ENCODE measurements around the gene DLGAP4.

The DLGAP4 gene

DNA sequence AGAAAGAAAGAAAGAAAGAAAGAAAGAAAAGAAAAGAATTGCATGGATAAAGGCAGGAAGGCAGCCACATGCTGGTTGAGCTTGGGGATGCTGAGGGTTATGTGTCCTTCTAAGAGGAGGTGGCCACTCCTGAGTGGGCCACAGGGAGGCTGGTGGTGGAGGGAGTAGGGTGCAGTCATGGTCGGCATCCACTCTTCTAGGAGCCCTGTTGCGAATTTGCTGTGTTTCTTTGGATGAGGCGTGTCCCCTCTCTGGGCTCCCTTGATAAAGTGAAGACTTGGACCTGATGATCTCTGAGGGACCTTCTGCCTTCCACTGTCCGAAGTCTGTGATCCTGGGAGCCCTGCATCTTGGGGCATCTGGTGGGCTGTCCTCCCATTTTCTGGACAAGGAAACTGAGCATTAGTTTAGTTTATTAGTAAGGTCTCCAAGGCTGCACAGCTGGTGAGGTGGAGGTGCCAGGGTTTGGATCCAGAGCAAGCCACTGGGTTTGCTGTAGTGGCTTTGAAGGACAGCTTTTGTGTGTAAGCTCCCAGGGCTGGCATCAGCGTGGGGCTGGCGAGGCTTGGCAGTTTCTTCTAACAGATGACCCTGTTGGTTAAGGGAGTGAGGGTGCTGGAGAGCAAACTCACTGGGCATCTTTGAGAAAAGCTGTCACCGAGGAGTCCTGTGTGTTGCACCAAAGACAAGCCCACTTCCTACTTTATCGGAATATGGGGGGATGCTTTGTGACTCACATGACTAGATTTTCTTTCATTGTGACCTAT is 4.3 kb downstream of the DLGAP4 start:
- H3K27me3 ChIP-seq (ENCODE audit: control insufficient read depth, low read length) = peaks cover 4% of the 10 kb centered on the region
- no peak overlapping the region for H3K4me2 ChIP-seq (ENCODE audit: low read length)
- no peaks in the 10 kb centered on the region for H3K4me1 ChIP-seq (ENCODE audit: control insufficient read depth, low read length)
- H3K9me2 ChIP-seq (replicated peaks; ENCODE audit: control insufficient read depth, low read length) = no peaks in the 10 kb centered on the region
- no peaks in the 10 kb centered on the region for H3K79me2 ChIP-seq (ENCODE audit: control insufficient read depth, low read length)
- no peak overlapping the region for H3K27ac ChIP-seq (ENCODE audit: low read depth, low read length)
- no peaks in the 10 kb centered on the region for H4K20me1 ChIP-seq (ENCODE audit: control insufficient read depth, insufficient read depth, low read depth, low read length)
- no peaks in the 10 kb centered on the region for H3F3A ChIP-seq (ENCODE audit: control insufficient read depth, insufficient read depth)
- no peak overlapping the region for H3K4me3 ChIP-seq (ENCODE audit: low read length)
- no peaks in the 10 kb centered on the region for H3K36me3 ChIP-seq (ENCODE audit: control insufficient read depth, low read length)
- H3K9me3 ChIP-seq (ENCODE audit: control insufficient read depth, insufficient read depth, low read length) = no peaks in the 10 kb centered on the region
- TF ChIP-seq, protein P1, sequence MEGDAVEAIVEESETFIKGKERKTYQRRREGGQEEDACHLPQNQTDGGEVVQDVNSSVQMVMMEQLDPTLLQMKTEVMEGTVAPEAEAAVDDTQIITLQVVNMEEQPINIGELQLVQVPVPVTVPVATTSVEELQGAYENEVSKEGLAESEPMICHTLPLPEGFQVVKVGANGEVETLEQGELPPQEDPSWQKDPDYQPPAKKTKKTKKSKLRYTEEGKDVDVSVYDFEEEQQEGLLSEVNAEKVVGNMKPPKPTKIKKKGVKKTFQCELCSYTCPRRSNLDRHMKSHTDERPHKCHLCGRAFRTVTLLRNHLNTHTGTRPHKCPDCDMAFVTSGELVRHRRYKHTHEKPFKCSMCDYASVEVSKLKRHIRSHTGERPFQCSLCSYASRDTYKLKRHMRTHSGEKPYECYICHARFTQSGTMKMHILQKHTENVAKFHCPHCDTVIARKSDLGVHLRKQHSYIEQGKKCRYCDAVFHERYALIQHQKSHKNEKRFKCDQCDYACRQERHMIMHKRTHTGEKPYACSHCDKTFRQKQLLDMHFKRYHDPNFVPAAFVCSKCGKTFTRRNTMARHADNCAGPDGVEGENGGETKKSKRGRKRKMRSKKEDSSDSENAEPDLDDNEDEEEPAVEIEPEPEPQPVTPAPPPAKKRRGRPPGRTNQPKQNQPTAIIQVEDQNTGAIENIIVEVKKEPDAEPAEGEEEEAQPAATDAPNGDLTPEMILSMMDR (IDR thresholded peaks at IDR 0.05; ENCODE audit: low read depth, low read length, poor library complexity, severe bottlenecking) = no peak
- TF ChIP-seq EZH2phosphoT487 (IDR thresholded peaks at IDR 0.05; ENCODE audit: borderline replicate concordance, low read length) = no peak

DNA sequence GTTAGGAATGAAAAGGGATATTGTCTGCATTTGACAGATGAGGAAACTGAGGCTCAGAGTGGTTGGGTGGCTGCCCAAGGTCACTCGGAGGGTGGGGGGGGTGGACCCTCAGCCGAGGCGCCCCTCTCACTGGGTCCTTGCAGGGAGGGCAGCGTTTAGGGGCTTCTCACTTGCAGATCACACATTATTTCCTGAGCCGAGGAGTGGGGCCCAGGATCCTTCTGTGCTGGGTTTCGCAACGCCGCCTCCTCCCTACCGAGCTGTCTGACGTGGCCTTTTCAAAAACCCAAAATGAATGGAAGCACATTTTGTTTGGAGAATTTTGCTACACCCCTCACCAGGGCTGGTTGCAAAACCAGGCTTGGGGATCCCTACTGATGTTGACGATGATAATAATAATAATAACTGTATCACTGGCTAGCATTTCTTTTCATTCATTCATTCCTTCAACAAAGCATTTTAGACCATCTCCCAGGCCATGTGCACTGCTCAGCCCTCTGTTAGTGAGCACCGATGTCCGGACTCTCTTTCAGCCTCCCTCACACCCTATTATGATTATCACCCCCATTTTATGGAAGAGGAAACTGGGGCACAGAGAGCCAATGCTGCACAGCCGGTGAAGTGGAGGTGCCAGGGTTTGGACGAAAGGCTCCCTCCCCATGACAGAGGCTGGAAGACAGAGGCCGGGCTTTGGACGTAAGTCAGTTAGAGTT is 5.2 kb downstream of the DLGAP4 start:
- H3K9me3 ChIP-seq (ENCODE audit: control insufficient read depth, insufficient read depth, low read length) = no peaks in the 10 kb centered on the region
- H3F3A ChIP-seq (ENCODE audit: control insufficient read depth, insufficient read depth) = no peaks in the 10 kb centered on the region
- H3K27ac ChIP-seq (ENCODE audit: low read depth, low read length) = no peak overlapping the region
- H3K9me2 ChIP-seq (replicated peaks; ENCODE audit: control insufficient read depth, low read length) = no peaks in the 10 kb centered on the region
- no peaks in the 10 kb centered on the region for H3K79me2 ChIP-seq (ENCODE audit: control insufficient read depth, low read length)
- no peaks in the 10 kb centered on the region for H3K4me1 ChIP-seq (ENCODE audit: control insufficient read depth, low read length)
- no peaks in the 10 kb centered on the region for H4K20me1 ChIP-seq (ENCODE audit: control insufficient read depth, insufficient read depth, low read depth, low read length)
- H3K4me3 ChIP-seq (ENCODE audit: low read length) = no peak overlapping the region
- H3K27me3 ChIP-seq (ENCODE audit: control insufficient read depth, low read length) = no peaks in the 10 kb centered on the region; the same call in 1 of the 2 replicates
- H3K36me3 ChIP-seq (ENCODE audit: control insufficient read depth, low read length) = no peaks in the 10 kb centered on the region
- H3K4me2 ChIP-seq (ENCODE audit: low read length) = no peak overlapping the region
- TF ChIP-seq, protein P1 (IDR thresholded peaks at IDR 0.05; ENCODE audit: low read depth, low read length, poor library complexity, severe bottlenecking) = no peak
- no peak for TF ChIP-seq EZH2phosphoT487 (IDR thresholded peaks at IDR 0.05; ENCODE audit: borderline replicate concordance, low read length)

DNA sequence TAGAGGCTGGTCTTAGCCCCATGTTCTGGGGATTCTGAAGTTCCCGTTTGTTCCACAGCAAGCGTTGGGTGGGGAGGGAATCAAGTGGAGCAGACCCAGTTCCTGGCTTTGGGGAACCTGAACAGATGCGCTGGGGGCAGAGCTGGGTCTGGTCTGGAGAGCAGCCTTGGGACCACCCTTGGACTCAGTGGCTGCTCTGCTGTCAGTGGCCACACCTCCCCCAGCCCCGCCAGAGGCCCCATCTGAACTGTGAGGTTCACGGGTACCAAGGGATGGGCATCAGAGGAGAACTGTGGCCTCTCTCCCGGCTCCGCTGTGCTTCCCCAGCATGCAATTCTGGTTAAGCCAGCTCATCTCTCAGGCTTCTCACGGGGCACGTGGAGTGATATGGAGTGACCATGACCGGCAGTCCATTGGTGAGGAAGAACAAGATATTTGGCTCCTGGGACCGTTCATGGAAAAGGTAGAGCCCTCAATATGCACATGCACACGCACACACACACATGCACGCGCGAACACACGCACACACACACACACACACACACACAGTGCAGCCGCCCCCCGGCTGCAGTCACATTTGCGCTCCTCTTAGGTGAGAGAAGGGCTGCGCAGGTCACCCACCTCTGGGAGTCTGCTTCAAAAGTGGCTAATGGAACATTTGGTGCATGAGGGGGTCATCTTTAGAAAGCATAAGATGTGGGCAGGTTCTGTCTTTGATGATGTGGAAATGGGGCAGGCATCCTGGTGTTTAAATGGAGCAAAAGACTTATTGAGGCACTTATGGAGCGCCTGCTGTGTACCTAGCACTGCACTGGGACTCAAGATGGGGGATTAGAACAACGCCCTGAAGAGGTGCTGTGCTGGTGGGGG is 6.0 kb downstream of the DLGAP4 start:
- H3K27me3 ChIP-seq (ENCODE audit: control insufficient read depth, low read length) = no peaks in the 10 kb centered on the region; the same call in 1 of the 2 replicates
- H4K20me1 ChIP-seq (ENCODE audit: control insufficient read depth, insufficient read depth, low read depth, low read length) = no peaks in the 10 kb centered on the region
- no peaks in the 10 kb centered on the region for H3F3A ChIP-seq (ENCODE audit: control insufficient read depth, insufficient read depth)
- no peaks in the 10 kb centered on the region for H3K36me3 ChIP-seq (ENCODE audit: control insufficient read depth, low read length)
- no peak overlapping the region for H3K27ac ChIP-seq (ENCODE audit: low read depth, low read length)
- H3K9me2 ChIP-seq (replicated peaks; ENCODE audit: control insufficient read depth, low read length) = no peaks in the 10 kb centered on the region
- no peaks in the 10 kb centered on the region for H3K79me2 ChIP-seq (ENCODE audit: control insufficient read depth, low read length)
- H3K4me2 ChIP-seq (ENCODE audit: low read length) = no peak overlapping the region
- no peaks in the 10 kb centered on the region for H3K9me3 ChIP-seq (ENCODE audit: control insufficient read depth, insufficient read depth, low read length)
- H3K4me3 ChIP-seq (ENCODE audit: low read length) = no peak overlapping the region
- no peaks in the 10 kb centered on the region for H3K4me1 ChIP-seq (ENCODE audit: control insufficient read depth, low read length)
- TF ChIP-seq EZH2phosphoT487 (IDR thresholded peaks at IDR 0.05; ENCODE audit: borderline replicate concordance, low read length) = no peak
- TF ChIP-seq, protein P1 (IDR thresholded peaks at IDR 0.05; ENCODE audit: low read depth, low read length, poor library complexity, severe bottlenecking) = no peak

Data from DOHH2 (cell line).